ENCODE measurements around the gene SAMMSON. TPM values are rescaled to one million over a fixed set of nuclear protein-coding genes. Genes with fewer than 3 reads are reported as not detected.

Gene SAMMSON
- polyA plus RNA-seq, 1 donor (not counting 4 experiments of a cell fraction or from before 2014, with no cell fraction given): not detected

GRCh38 chr3:70085613-70086012, 86.1 kb downstream of the SAMMSON start:
- Histone ChIP-seq H3K4me2 (ENCODE audit: control insufficient read depth, extremely low read depth, insufficient read depth, low read depth, low read length) (no peak overlapping the region), H3K4me3 (ENCODE audit: control insufficient read depth in 2 of 3, extremely low read depth in 1 of 3, insufficient read depth in 2 of 3, low read depth in 1 of 3, low read length in 3 of 3) (no peak overlapping the region), H2AFZ (ENCODE audit: control insufficient read depth, low read length) (no peak overlapping the region), H3K79me2 (ENCODE audit: control insufficient read depth, insufficient read depth, low read length) (no peaks in the 10 kb centered on the region), H3K36me3 (ENCODE audit: control insufficient read depth in 2 of 2, extremely low read depth in 1 of 2, insufficient read depth in 2 of 2, low read length in 2 of 2) (no peaks in the 10 kb centered on the region), H3K9me3 (ENCODE audit: control insufficient read depth, low read depth, low read length) (no peaks in the 10 kb centered on the region), H3K9ac (ENCODE audit: control insufficient read depth, extremely low read depth, insufficient read depth, low read length) (no peak overlapping the region), H3K27ac (ENCODE audit: control insufficient read depth, insufficient read depth, low read length) (no peak overlapping the region), H3K27me3 (ENCODE audit: control insufficient read depth, extremely low read depth, insufficient read depth, low read length) (peaks cover 3% of the 10 kb centered on the region), H4K20me1 (ENCODE audit: control insufficient read depth, extremely low read depth, insufficient read depth, low read length) (no peaks in the 10 kb centered on the region), H3K9me1 (ENCODE audit: control insufficient read depth, extremely low read depth, insufficient read depth, low read length) (no peaks in the 10 kb centered on the region), H3K4me1 (ENCODE audit: control insufficient read depth, extremely low read depth, insufficient read depth, low read length) (no peaks in the 10 kb centered on the region)
- DNase-seq (ENCODE audit: low read depth, low spot score) (no peak), FAIRE-seq (no peak)
- dilution Hi-C loops (cut with MboI; ENCODE audit: extremely low pct_ligation_motif_present, low sequenced_read_pairs): no loop called here
- TF ChIP-seq CTCF (optimal IDR thresholded peaks at IDR 0.05 in 1 of 3, IDR thresholded peaks at IDR 0.05 in 1 of 3, conservative IDR thresholded peaks at IDR 0.05 in 1 of 3; ENCODE audit: extremely low read depth in 1 of 3, insufficient read depth in 2 of 3, low read length in 3 of 3): no peak
- TF ChIP-seq EZH2 (IDR thresholded peaks at IDR 0.05; ENCODE audit: low read length): no peak

GRCh38 chr3:70086336-70086735, 86.8 kb downstream of the SAMMSON start:
- peaks cover 3% of the 10 kb centered on the region for H3K27me3 ChIP-seq (ENCODE audit: control insufficient read depth, extremely low read depth, insufficient read depth, low read length)
- no peaks in the 10 kb centered on the region for H3K36me3 ChIP-seq (ENCODE audit: control insufficient read depth in 2 of 2, extremely low read depth in 1 of 2, insufficient read depth in 2 of 2, low read length in 2 of 2)
- H3K9me1 ChIP-seq (ENCODE audit: control insufficient read depth, extremely low read depth, insufficient read depth, low read length): no peaks in the 10 kb centered on the region
- no peak overlapping the region for H3K9ac ChIP-seq (ENCODE audit: control insufficient read depth, extremely low read depth, insufficient read depth, low read length)
- dilution Hi-C loops (cut with MboI; ENCODE audit: extremely low pct_ligation_motif_present, low sequenced_read_pairs): no loop called here
- H2AFZ ChIP-seq (ENCODE audit: control insufficient read depth, low read length): no peak overlapping the region
- DNase-seq (ENCODE audit: low read depth, low spot score): no peak
- H3K4me1 ChIP-seq (ENCODE audit: control insufficient read depth, extremely low read depth, insufficient read depth, low read length): no peaks in the 10 kb centered on the region
- H3K4me3 ChIP-seq (ENCODE audit: control insufficient read depth in 2 of 3, extremely low read depth in 1 of 3, insufficient read depth in 2 of 3, low read depth in 1 of 3, low read length in 3 of 3): no peak overlapping the region
- H3K9me3 ChIP-seq (ENCODE audit: control insufficient read depth, low read depth, low read length): no peaks in the 10 kb centered on the region
- no peak overlapping the region for H3K4me2 ChIP-seq (ENCODE audit: control insufficient read depth, extremely low read depth, insufficient read depth, low read depth, low read length)
- no peaks in the 10 kb centered on the region for H4K20me1 ChIP-seq (ENCODE audit: control insufficient read depth, extremely low read depth, insufficient read depth, low read length)
- no peak overlapping the region for H3K27ac ChIP-seq (ENCODE audit: control insufficient read depth, insufficient read depth, low read length)
- H3K79me2 ChIP-seq (ENCODE audit: control insufficient read depth, insufficient read depth, low read length): no peaks in the 10 kb centered on the region
- TF ChIP-seq EZH2 (IDR thresholded peaks at IDR 0.05; ENCODE audit: low read length) (no peak), CTCF (optimal IDR thresholded peaks at IDR 0.05 in 1 of 3, IDR thresholded peaks at IDR 0.05 in 1 of 3, conservative IDR thresholded peaks at IDR 0.05 in 1 of 3; ENCODE audit: extremely low read depth in 1 of 3, insufficient read depth in 2 of 3, low read length in 3 of 3) (no peak)
- no peak for FAIRE-seq

Data from keratinocyte (primary cell).